ENCODE results near the gene CRB2. TPM values are rescaled to one million over a fixed set of nuclear protein-coding genes. Genes with fewer than 3 reads are reported as not detected.

The CRB2 gene
- total and polyA plus RNA-seq, 2 of the 4 experiments (the other 2 are of a cell fraction), result not detected

- TF ChIP-seq, protein P1, sequence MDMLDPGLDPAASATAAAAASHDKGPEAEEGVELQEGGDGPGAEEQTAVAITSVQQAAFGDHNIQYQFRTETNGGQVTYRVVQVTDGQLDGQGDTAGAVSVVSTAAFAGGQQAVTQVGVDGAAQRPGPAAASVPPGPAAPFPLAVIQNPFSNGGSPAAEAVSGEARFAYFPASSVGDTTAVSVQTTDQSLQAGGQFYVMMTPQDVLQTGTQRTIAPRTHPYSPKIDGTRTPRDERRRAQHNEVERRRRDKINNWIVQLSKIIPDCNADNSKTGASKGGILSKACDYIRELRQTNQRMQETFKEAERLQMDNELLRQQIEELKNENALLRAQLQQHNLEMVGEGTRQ (IDR thresholded peaks at IDR 0.05; ENCODE audit: low read depth, low read length), result no peak
- no peak for TF ChIP-seq BHLHE40 (IDR thresholded peaks at IDR 0.05; ENCODE audit: low read depth, low read length)
- TF ChIP-seq FOS (IDR thresholded peaks at IDR 0.05; ENCODE audit: low read depth, low read length), result no peak
- TF ChIP-seq MXI1 (IDR thresholded peaks at IDR 0.05; ENCODE audit: borderline replicate concordance, low read depth, low read length), result no peak
- TF ChIP-seq, protein P2, sequence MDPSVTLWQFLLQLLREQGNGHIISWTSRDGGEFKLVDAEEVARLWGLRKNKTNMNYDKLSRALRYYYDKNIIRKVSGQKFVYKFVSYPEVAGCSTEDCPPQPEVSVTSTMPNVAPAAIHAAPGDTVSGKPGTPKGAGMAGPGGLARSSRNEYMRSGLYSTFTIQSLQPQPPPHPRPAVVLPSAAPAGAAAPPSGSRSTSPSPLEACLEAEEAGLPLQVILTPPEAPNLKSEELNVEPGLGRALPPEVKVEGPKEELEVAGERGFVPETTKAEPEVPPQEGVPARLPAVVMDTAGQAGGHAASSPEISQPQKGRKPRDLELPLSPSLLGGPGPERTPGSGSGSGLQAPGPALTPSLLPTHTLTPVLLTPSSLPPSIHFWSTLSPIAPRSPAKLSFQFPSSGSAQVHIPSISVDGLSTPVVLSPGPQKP (IDR thresholded peaks at IDR 0.05; ENCODE audit: borderline replicate concordance, low read depth, low read length), result no peak
- TF ChIP-seq CHD1 (IDR thresholded peaks at IDR 0.05; ENCODE audit: low read depth, low read length), result no peak
- TF ChIP-seq RCOR1 (IDR thresholded peaks at IDR 0.05; ENCODE audit: insufficient replicate concordance, low read length), result no peak
- TF ChIP-seq RFX5 (IDR thresholded peaks at IDR 0.05; ENCODE audit: low read depth, low read length), result no peak
- no peak for TF ChIP-seq RAD21 (IDR thresholded peaks at IDR 0.05; ENCODE audit: low read length)
- TF ChIP-seq CEBPB (IDR thresholded peaks at IDR 0.05; ENCODE audit: low read depth, low read length), result no peak
- TF ChIP-seq MAFK (IDR thresholded peaks at IDR 0.05; ENCODE audit: low read depth, low read length), result no peak
- no peak for TF ChIP-seq MAZ (IDR thresholded peaks at IDR 0.05; ENCODE audit: borderline replicate concordance, low read depth, low read length)
- no peak for TF ChIP-seq NFE2L2 (IDR thresholded peaks at IDR 0.05; ENCODE audit: low read depth, low read length)
- TF ChIP-seq SMC3 (IDR thresholded peaks at IDR 0.05; ENCODE audit: low read depth, low read length), result no peak
- no peak for TF ChIP-seq POLR2A (IDR thresholded peaks at IDR 0.05; ENCODE audit: low read depth, low read length)
- no peak for TF ChIP-seq CTCF (conservative IDR thresholded peaks at IDR 0.05; ENCODE audit: low read depth, low read length)
- no peak for DNase-seq
- no peak overlapping the region for H3K4me2 ChIP-seq (ENCODE audit: low read depth, low read length)
- H2AFZ ChIP-seq (replicated peaks; ENCODE audit: low read length, poor library complexity), result no peak overlapping the region
- no TSS peak for BruUV-seq (replicated peaks)
- H2AK9ac ChIP-seq (replicated peaks; ENCODE audit: low read depth, low read length, poor library complexity), result no peak overlapping the region
- no peak overlapping the region for H3K4me3 ChIP-seq (ENCODE audit: insufficient read depth, low read depth, low read length)
- H4K91ac ChIP-seq (ENCODE audit: insufficient read depth, low read depth, low read length), result no peak overlapping the region
- H2BK20ac ChIP-seq (ENCODE audit: low read depth, low read length), result no peak overlapping the region
- H3K56ac ChIP-seq (ENCODE audit: extremely low read depth, insufficient read depth, low read length), result no peak overlapping the region
- H4K20me1 ChIP-seq (ENCODE audit: insufficient read depth, low read length), result no peaks in the 10 kb centered on the region
- H3K18ac ChIP-seq (ENCODE audit: low read depth, low read length), result no peak overlapping the region
- in situ Hi-C loops (cut with MboI; ENCODE audit: low sequenced_read_pairs), result no loop called here
- ChIA-PET CTCF (no interaction called here), POLR2A (ENCODE audit: unreplicated experiment) (no interaction called here)
- no peaks in the 10 kb centered on the region for H3K36me3 ChIP-seq (ENCODE audit: control insufficient read depth, insufficient read depth, low read length)
- H3K4me1 ChIP-seq (ENCODE audit: control insufficient read depth, insufficient read depth, low read length), result no peaks in the 10 kb centered on the region
- no peak for ATAC-seq (ENCODE audit: low read depth)
- no peaks in the 10 kb centered on the region for H3K9me3 ChIP-seq (ENCODE audit: control insufficient read depth, insufficient read depth, low read length)
- H2BK5ac ChIP-seq (ENCODE audit: low read depth, low read length, poor library complexity, severe bottlenecking), result no peak overlapping the region
- peaks cover 33% of the 10 kb centered on the region for H3K27me3 ChIP-seq (ENCODE audit: control insufficient read depth, insufficient read depth, low read length)
- H3K79me1 ChIP-seq (ENCODE audit: low read depth in 1 of 2, low read length in 2 of 2), result no peaks in the 10 kb centered on the region
- H3K4ac ChIP-seq (ENCODE audit: low read depth, low read length), result no peak overlapping the region
- H3K27ac ChIP-seq (ENCODE audit: insufficient read depth, low read length), result no peak overlapping the region
- no CpG with 5 or more reads among the region's 4 CpGs for WGBS, 2 experiments (ENCODE audit: extremely low coverage in 2 of 2, insufficient read length in 1 of 2)
- H3K23ac ChIP-seq (ENCODE audit: low read depth, low read length), result no peak overlapping the region
- intact Hi-C loops (cut with micrococcal nuclease), result no loop called here
- no peak overlapping the region for H3K14ac ChIP-seq (replicated peaks; ENCODE audit: low read depth, low read length)
- no peak overlapping the region for H4K8ac ChIP-seq (ENCODE audit: low read depth in 2 of 2, low read length in 2 of 2)
- dilution Hi-C loops (cut with HindIII; ENCODE audit: low sequenced_read_pairs, unreplicated experiment), result no loop called here
- no peak overlapping the region for H2BK120ac ChIP-seq (ENCODE audit: low read depth, low read length)
- no peak overlapping the region for H2BK15ac ChIP-seq (ENCODE audit: low read depth, low read length)
- H3K9me1 ChIP-seq (ENCODE audit: insufficient read depth, low read length), result no peaks in the 10 kb centered on the region
- no peak overlapping the region for H2AK5ac ChIP-seq (ENCODE audit: low read depth, low read length)
- H4K5ac ChIP-seq (ENCODE audit: low read depth, low read length), result no peak overlapping the region
- no peak overlapping the region for H3K9ac ChIP-seq (ENCODE audit: low read depth, low read length)
Measured at GRCh38 chr9:123310551-123311249, 45.3 kb upstream of the CRB2 start.

Measured in IMR-90 (cell line).